GM23338 (cell line): ENCODE data around the gene ECPAS. TPM values are rescaled to one million over a fixed set of nuclear protein-coding genes. Genes with fewer than 3 reads are reported as not detected.

Source experiments
- ATAC-seq: fragments of 200-7000 bp; cut with Tn5 transposase; 3 replicates; pipeline ENCODE4 v1.9.1; 2020
- DNase-seq: peaks from one replicate; pipeline ENCODE4 v3.0.0-alpha.2; 2015; ENCODE audit warnings: low spot score
- H2AFZ ChIP-seq: fragments of 200-600 bp; sonication (generic); 2 replicates; pipeline ENCODE4 v1.8.0; 2016; ENCODE audit warnings: antibody characterized with exemption, mild to moderate bottlenecking, moderate library complexity
- H3F3A ChIP-seq: fragments of 200-600 bp; sonication (generic); replicated peaks from 2 replicates; pipeline ENCODE4 v1.8.0; 2017; ENCODE audit warnings: antibody characterized with exemption, mixed run types, low read depth
- H3K27ac ChIP-seq: fragments of 200-600 bp; sonication (generic); 2 replicates; pipeline ENCODE4 v1.6.1; 2016; ENCODE audit warnings: low read depth
- H3K27me3 ChIP-seq: fragments of 200-600 bp; sonication (generic); 2 replicates; pipeline ENCODE4 v1.8.0; 2016; ENCODE audit warnings: mild to moderate bottlenecking, mixed run types, moderate library complexity; ENCODE audit not compliant: insufficient read depth
- H3K36me3 ChIP-seq: fragments of 200-600 bp; sonication (generic); 2 replicates; pipeline ENCODE4 v1.8.0; 2016; ENCODE audit warnings: mild to moderate bottlenecking; ENCODE audit not compliant: insufficient read depth
- H3K4me1 ChIP-seq: fragments of 200-600 bp; sonication (generic); 2 replicates; pipeline ENCODE4 v1.8.0; 2016; ENCODE audit warnings: mild to moderate bottlenecking, moderate library complexity; ENCODE audit not compliant: insufficient read depth
- H3K4me2 ChIP-seq: fragments of 200-600 bp; sonication (generic); 2 replicates; pipeline ENCODE4 v1.7.1; 2017; ENCODE audit warnings: mixed run types
- H3K4me3 ChIP-seq: fragments of 200-600 bp; sonication (generic); 2 replicates; pipeline ENCODE4 v1.6.1; 2016; ENCODE audit warnings: mixed run types
- H3K79me2 ChIP-seq: fragments of 200-600 bp; sonication (generic); replicated peaks from 2 replicates; pipeline ENCODE4 v1.8.0; 2017; ENCODE audit warnings: mild to moderate bottlenecking; ENCODE audit not compliant: insufficient read depth
- H3K9me2 ChIP-seq: fragments of 200-600 bp; sonication (generic); 2 replicates; pipeline ENCODE4 v1.8.0; 2017; ENCODE audit not compliant: insufficient read depth
- H4K20me1 ChIP-seq: fragments of 200-600 bp; sonication (generic); replicated peaks from 2 replicates; pipeline ENCODE4 v1.8.0; 2017; ENCODE audit warnings: mild to moderate bottlenecking; ENCODE audit not compliant: insufficient read depth
- H3K27ac Mint-ChIP-seq: 2 replicates; pipeline ENCODE4 v1.8.0; 2020; ENCODE audit warnings: inconsistent platforms, mild to moderate bottlenecking, moderate library complexity, mixed read lengths
- H3K27me3 Mint-ChIP-seq: 3 replicates; pipeline ENCODE4 v1.8.0; 2022; ENCODE audit warnings: low read depth, mild to moderate bottlenecking, moderate library complexity, mixed read lengths, inconsistent platforms; ENCODE audit not compliant: insufficient read depth, poor library complexity
- H3K36me3 Mint-ChIP-seq: 3 replicates; pipeline ENCODE4 v1.8.0; 2021; ENCODE audit warnings: low read depth, mild to moderate bottlenecking, inconsistent platforms, moderate library complexity, mixed read lengths
- H3K4me1 Mint-ChIP-seq: 3 replicates; pipeline ENCODE4 v1.8.0; 2020; ENCODE audit warnings: mild to moderate bottlenecking, inconsistent platforms, mixed read lengths
- H3K4me3 Mint-ChIP-seq: 3 replicates; pipeline ENCODE4 v1.8.0; 2021; ENCODE audit warnings: moderate library complexity, mild to moderate bottlenecking, inconsistent platforms, mixed read lengths
- H3K9me3 Mint-ChIP-seq: 3 replicates; pipeline ENCODE4 v1.8.0; 2020; ENCODE audit warnings: moderate library complexity, mild to moderate bottlenecking, inconsistent platforms, mixed read lengths
- EZH2 ChIP-seq: fragments of 200-600 bp; sonication (generic); IDR thresholded peaks from one replicate; pipeline ENCODE4 v1.8.0; 2017; ENCODE audit warnings: antibody characterized with exemption, mild to moderate bottlenecking, low read depth; ENCODE audit not compliant: unreplicated experiment
- JUNB ChIP-seq: IDR thresholded peaks from one replicate; pipeline ENCODE4 v1.6.1; 2016; ENCODE audit warnings: antibody characterized with exemption; ENCODE audit not compliant: unreplicated experiment
- NANOG ChIP-seq: IDR thresholded peaks from 2 replicates; pipeline ENCODE4 v1.6.1; 2016; ENCODE audit warnings: antibody characterized with exemption, borderline replicate concordance
- REST ChIP-seq: IDR thresholded peaks from one replicate; pipeline ENCODE4 v1.6.1; 2018; ENCODE audit warnings: antibody characterized with exemption; ENCODE audit not compliant: unreplicated experiment
- STAT1 ChIP-seq: IDR thresholded peaks from one replicate; pipeline ENCODE4 v1.6.1; 2016; ENCODE audit warnings: antibody characterized with exemption; ENCODE audit not compliant: unreplicated experiment
- ZNF462 ChIP-seq: fragments of 250-450 bp; sonication (Bioruptor Pico); IDR thresholded peaks from 2 replicates; pipeline ENCODE4 v1.5.0; 2020; ENCODE audit warnings: mild to moderate bottlenecking, moderate library complexity
- polyA plus RNA-seq: library from polyadenylated mRNA; unstranded; fragments of >200 nt; fragmentation: Nextera tagmentation; extraction: Ambion mirVana; gene quantifications from 2 replicates; pipeline ENCODE4 v1.2.1, GENCODE V29; 2016
- total RNA-seq: library from RNA; depleted of rRNA; stranded (reverse); fragments of >200 nt; shearing (Covaris generic); gene quantifications from 2 replicates; pipeline ENCODE4 v1.2.3, GENCODE V29; 2014

The ECPAS gene
- total and polyA plus RNA-seq, 2 experiments from 2014 or later = 51.4 to 104 TPM

GRCh38 chr9:111360881-111361280, 123.3 kb downstream of the ECPAS start:
- Histone ChIP-seq H3K79me2 (no peaks in the 10 kb centered on the region), H3K27me3 (no peaks in the 10 kb centered on the region), H3K4me3 (no peak overlapping the region), H3F3A (no peaks in the 10 kb centered on the region), H3K36me3 (peaks cover 16% of the 10 kb centered on the region; the same call in 1 of the 2 replicates), H3K4me1 (0 out of 2 replicates have a peak, but pooled peaks cover 4% of the 10 kb centered on the region), H2AFZ (no peak overlapping the region), H3K4me2 (no peak overlapping the region), H3K27ac (no peak overlapping the region), H3K9me2 (no peaks in the 10 kb centered on the region), H4K20me1 (no peaks in the 10 kb centered on the region)
- no peak for TF ChIP-seq REST
- TF ChIP-seq STAT1 = no peak
- TF ChIP-seq JUNB = no peak
- DNase-seq = no peak
- peaks cover 40% of the 10 kb centered on the region; the same call in 2 of the 3 replicates for H3K36me3 Mint-ChIP-seq
- ATAC-seq = no peak
- H3K27me3 Mint-ChIP-seq = peaks cover 2% of the 10 kb centered on the region
- H3K27ac Mint-ChIP-seq = no peak overlapping the region; the same call in 1 of the 2 replicates
- no peak overlapping the region for H3K4me3 Mint-ChIP-seq
- peaks cover 10% of the 10 kb centered on the region for H3K4me1 Mint-ChIP-seq
- no peaks in the 10 kb centered on the region for H3K9me3 Mint-ChIP-seq

GRCh38 chr9:111356481-111357244, 127.5 kb downstream of the ECPAS start:
- Histone ChIP-seq H3K4me2 (no peak overlapping the region), H3F3A (no peaks in the 10 kb centered on the region), H3K4me1 (0 out of 2 replicates have a peak, but pooled peaks cover 4% of the 10 kb centered on the region), H3K9me2 (no peaks in the 10 kb centered on the region), H3K79me2 (no peaks in the 10 kb centered on the region), H3K27ac (no peak overlapping the region), H3K27me3 (no peaks in the 10 kb centered on the region), H4K20me1 (no peaks in the 10 kb centered on the region), H3K4me3 (no peak overlapping the region), H2AFZ (no peak overlapping the region), H3K36me3 (peaks cover 5% of the 10 kb centered on the region; the same call in 1 of the 2 replicates)
- H3K27me3 Mint-ChIP-seq = peaks cover 6% of the 10 kb centered on the region
- peak; percentile 68 for ATAC-seq
- H3K36me3 Mint-ChIP-seq = peaks cover 7% of the 10 kb centered on the region; the same call in 2 of the 3 replicates
- no peak for DNase-seq
- H3K4me3 Mint-ChIP-seq = no peak overlapping the region
- H3K9me3 Mint-ChIP-seq = no peaks in the 10 kb centered on the region
- H3K4me1 Mint-ChIP-seq = peaks cover 10% of the 10 kb centered on the region
- H3K27ac Mint-ChIP-seq = peak overlapping the region; percentile 69
- TF ChIP-seq STAT1 (no peak), REST (no peak), NANOG (no peak), ZNF462 (CRISPR knock-in tag) (no peak), EZH2 (no peak)
